ENCODE measurements around the gene ADK.
"Not testable (repeated sequence)": the region's sequence is repeated elsewhere in the genome, so short reads cannot be mapped to it uniquely, and the experiment has no call there.

The ADK gene

GRCh38 chr10:74434547-74434946 lies 283.5 kb downstream of the ADK start:
- DNase-seq: no peak

- no peak for DNase-seq
Observed at GRCh38 chr10:74436523-74437170, 285.6 kb downstream of the ADK start.

- DNase-seq: peak; percentile 29
Observed at GRCh38 chr10:74437822-74438221, 286.8 kb downstream of the ADK start.

- no peak for DNase-seq
Observed at GRCh38 chr10:74439213-74439612, 288.2 kb downstream of the ADK start.

- DNase-seq: no peak
Observed at GRCh38 chr10:74445493-74445892, 294.5 kb downstream of the ADK start.

GRCh38 chr10:74450602-74451001 lies 299.6 kb downstream of the ADK start:
- no peak for DNase-seq

GRCh38 chr10:74451127-74451829 lies 300.3 kb downstream of the ADK start:
- no peak for DNase-seq

GRCh38 chr10:74453169-74453568 lies 302.1 kb downstream of the ADK start:
- DNase-seq: peak; percentile 6

GRCh38 chr10:74457478-74457877 lies 306.5 kb downstream of the ADK start:
- DNase-seq: not testable (repeated sequence)

GRCh38 chr10:74460812-74461211 lies 309.8 kb downstream of the ADK start:
- no peak for DNase-seq

GRCh38 chr10:74474022-74474713 lies 323.1 kb downstream of the ADK start:
- DNase-seq: no peak

- not testable (repeated sequence) for DNase-seq
Observed at GRCh38 chr10:74476162-74476706, 325.2 kb downstream of the ADK start.

GRCh38 chr10:74480778-74481177 lies 329.8 kb downstream of the ADK start:
- DNase-seq: no peak

- DNase-seq: no peak
Observed at GRCh38 chr10:74483356-74483755, 332.3 kb downstream of the ADK start.

- DNase-seq: no peak
Observed at GRCh38 chr10:74485283-74485682, 334.3 kb downstream of the ADK start.

- no peak for DNase-seq
Observed at GRCh38 chr10:74486659-74487058, 335.6 kb downstream of the ADK start.

GRCh38 chr10:74488907-74489306 lies 337.9 kb downstream of the ADK start:
- DNase-seq: no peak

GRCh38 chr10:74490551-74490950 lies 339.5 kb downstream of the ADK start:
- no peak for DNase-seq

GRCh38 chr10:74491014-74491413 lies 340.0 kb downstream of the ADK start:
- no peak for DNase-seq

GRCh38 chr10:74496276-74496675 lies 345.3 kb downstream of the ADK start:
- not testable (repeated sequence) for DNase-seq

GRCh38 chr10:74498664-74499063 lies 347.6 kb downstream of the ADK start:
- not testable (repeated sequence) for DNase-seq

GRCh38 chr10:74500026-74500704 lies 349.1 kb downstream of the ADK start:
- DNase-seq: no peak

GRCh38 chr10:74500816-74501215 lies 349.8 kb downstream of the ADK start:
- DNase-seq: no peak
